ENCODE measurements around the gene SAMD8.
A peak's percentile ranks its signal among the peaks of the same experiment; 100 is the strongest.
"Not testable (repeated sequence)": the region's sequence is repeated elsewhere in the genome, so short reads cannot be mapped to it uniquely, and the experiment has no call there.

The SAMD8 gene

GRCh38 chr10:75143353-75143752, 31.9 kb downstream of the SAMD8 start:
- DNase-seq: no peak

GRCh38 chr10:75145590-75145989, 34.1 kb downstream of the SAMD8 start:
- DNase-seq: no peak

- no peak for DNase-seq
These were observed 35.3 kb downstream of the SAMD8 start for GRCh38 chr10:75146780-75147179.

GRCh38 chr10:75150656-75151055, 39.2 kb downstream of the SAMD8 start:
- DNase-seq: no peak

- DNase-seq: no peak
These were observed 48.1 kb downstream of the SAMD8 start for GRCh38 chr10:75159519-75159918.

- DNase-seq: no peak
These were observed 54.5 kb downstream of the SAMD8 start for GRCh38 chr10:75165684-75166622.

- no peak for DNase-seq
These were observed 55.1 kb downstream of the SAMD8 start for GRCh38 chr10:75166623-75166972.

- DNase-seq: no peak
These were observed 56.8 kb downstream of the SAMD8 start for GRCh38 chr10:75168275-75168674.

- no peak for DNase-seq
These were observed 58.8 kb downstream of the SAMD8 start for GRCh38 chr10:75170215-75170614.

- no peak for DNase-seq
These were observed 63.6 kb downstream of the SAMD8 start for GRCh38 chr10:75175046-75175445.

GRCh38 chr10:75176046-75176445, 64.6 kb downstream of the SAMD8 start:
- no peak for DNase-seq

- no peak for DNase-seq
These were observed 65.3 kb downstream of the SAMD8 start for GRCh38 chr10:75176736-75177135.

GRCh38 chr10:75179657-75180177, 68.3 kb downstream of the SAMD8 start:
- DNase-seq: no peak

- DNase-seq: no peak
These were observed 69.1 kb downstream of the SAMD8 start for GRCh38 chr10:75180592-75180991.

GRCh38 chr10:75181073-75181472, 69.6 kb downstream of the SAMD8 start:
- no peak for DNase-seq

GRCh38 chr10:75186310-75186709, 74.9 kb downstream of the SAMD8 start:
- no peak for DNase-seq

- DNase-seq: peak; percentile 63
These were observed 76.5 kb downstream of the SAMD8 start for GRCh38 chr10:75187961-75188426.

GRCh38 chr10:75188522-75188921, 77.1 kb downstream of the SAMD8 start:
- DNase-seq: not testable (repeated sequence)

GRCh38 chr10:75189266-75190096, 78.0 kb downstream of the SAMD8 start:
- no peak for DNase-seq

GRCh38 chr10:75191821-75192568, 80.5 kb downstream of the SAMD8 start:
- DNase-seq: no peak

GRCh38 chr10:75194625-75195024, 83.2 kb downstream of the SAMD8 start:
- DNase-seq: not testable (repeated sequence)

- no peak for DNase-seq
These were observed 83.7 kb downstream of the SAMD8 start for GRCh38 chr10:75195035-75195763.
